ENCODE results near the gene EPGN. TPM values are rescaled to one million over a fixed set of nuclear protein-coding genes. Genes with fewer than 3 reads are reported as not detected.

The EPGN gene
- total and polyA plus RNA-seq, 5 experiments from 2014 or later: 0.70 to 1.6 TPM; not detected in 3

DNA sequence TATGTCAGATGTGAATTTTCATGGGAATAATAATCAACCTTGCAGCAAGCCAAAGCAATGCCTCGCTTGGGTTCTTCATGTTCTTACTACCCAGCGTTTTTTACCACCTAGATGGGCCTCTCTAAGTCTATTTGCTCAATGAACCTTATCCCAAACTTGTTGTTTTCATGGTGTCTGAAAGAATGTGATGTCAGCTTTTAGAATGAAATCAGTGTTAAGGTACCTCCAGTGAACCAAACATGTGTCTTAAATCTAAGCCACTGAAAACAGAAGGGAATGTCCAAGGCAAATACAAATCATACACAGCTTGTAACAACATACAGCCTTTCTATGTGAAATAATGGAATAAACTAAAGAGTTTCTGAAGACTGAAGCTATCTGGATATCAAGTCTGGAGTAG is 6.7 kb downstream of the EPGN start:
- H3K27me3 Mint-ChIP-seq: peaks cover 0 to 2% (median 0%) of the 10 kb centered on the region in 5 donors
- DNase-seq (no peak), ATAC-seq (no peak)
- POLR2A ChIA-PET: no interaction called here
- H3K4me3 Mint-ChIP-seq: no peak overlapping the region
- H3K27ac Mint-ChIP-seq: no peak overlapping the region
- no peaks in the 10 kb centered on the region for H3K36me3 Mint-ChIP-seq
- no peaks in the 10 kb centered on the region for H3K9me3 Mint-ChIP-seq
- no peaks in the 10 kb centered on the region for H3K4me1 Mint-ChIP-seq

- Mint-ChIP-seq H3K4me1 (no peaks in the 10 kb centered on the region), H3K27ac (no peak overlapping the region), H3K27me3 (peaks cover 0 to 2% (median 0%) of the 10 kb centered on the region in 5 donors), H3K9me3 (no peaks in the 10 kb centered on the region), H3K36me3 (no peaks in the 10 kb centered on the region), H3K4me3 (no peak overlapping the region)
- DNase-seq: no peak
- no peak for ATAC-seq
- POLR2A ChIA-PET: no interaction called here
Observed at GRCh38 chr4:74315376-74315775, 7.1 kb downstream of the EPGN start.

- no peaks in the 10 kb centered on the region for H3K4me1 Mint-ChIP-seq
- DNase-seq (no peak), ATAC-seq (no peak)
- H3K4me3 Mint-ChIP-seq: no peak overlapping the region
- POLR2A ChIA-PET: no interaction called here
- H3K36me3 Mint-ChIP-seq: no peaks in the 10 kb centered on the region
- no peak overlapping the region for H3K27ac Mint-ChIP-seq
- H3K27me3 Mint-ChIP-seq: peaks cover 0 to 9% (median 3%) of the 10 kb centered on the region in 5 donors
- no peaks in the 10 kb centered on the region for H3K9me3 Mint-ChIP-seq
Observed at GRCh38 chr4:74316397-74316796, 8.1 kb downstream of the EPGN start.

DNA sequence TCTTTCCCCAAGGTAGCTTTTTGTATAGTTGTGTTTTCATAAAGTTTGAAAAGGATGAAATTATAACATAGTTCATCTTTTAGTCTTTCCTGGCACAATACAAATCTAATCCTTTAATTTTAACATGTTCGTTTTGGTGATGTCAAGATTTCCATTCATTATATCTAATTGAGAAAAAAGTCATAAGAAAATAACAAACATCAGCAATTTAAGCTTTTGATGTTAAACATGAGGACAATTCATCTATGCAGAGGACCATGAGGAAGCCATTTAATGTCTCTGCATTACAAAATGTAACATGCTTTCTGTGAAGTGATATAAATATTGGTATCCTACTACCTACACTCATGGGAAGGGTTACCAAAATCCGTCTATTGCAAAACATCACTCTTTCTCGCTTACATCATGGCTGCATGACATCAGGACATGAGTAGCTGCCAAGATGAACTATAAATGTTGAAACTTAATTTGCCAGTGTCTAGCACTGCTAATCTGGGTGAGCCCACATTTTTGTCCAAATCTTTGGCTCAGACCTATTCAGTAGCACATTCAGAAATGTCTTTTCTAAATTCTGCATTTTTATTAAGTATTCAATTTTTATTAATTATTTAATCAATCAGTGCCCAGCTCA is 9.5 kb downstream of the EPGN start:
- H3K27ac Mint-ChIP-seq: no peak overlapping the region

DNA sequence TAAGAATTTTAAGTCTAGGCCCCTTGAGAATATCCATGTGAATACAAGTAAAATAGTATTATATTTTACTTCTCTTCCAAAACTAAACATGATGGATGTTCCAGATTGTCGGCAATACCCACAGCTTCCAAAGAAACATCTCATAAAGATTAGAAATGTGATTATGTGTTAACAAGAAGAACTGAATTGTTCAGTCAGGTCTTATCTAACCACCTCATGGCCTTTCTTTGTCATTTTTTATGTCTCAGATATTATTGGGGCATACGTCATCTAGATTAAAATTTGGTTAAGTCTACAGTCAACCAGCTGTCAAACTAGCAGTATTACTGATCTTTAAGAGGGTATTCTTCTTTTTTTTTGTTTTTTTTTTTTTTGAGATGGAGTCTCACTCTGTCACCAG is 10.0 kb downstream of the EPGN start:
- DNase-seq (no peak), ATAC-seq (no peak)
- POLR2A ChIA-PET: no interaction called here
- no peak overlapping the region for H3K27ac Mint-ChIP-seq
- no peaks in the 10 kb centered on the region for H3K4me1 Mint-ChIP-seq
- no peaks in the 10 kb centered on the region for H3K36me3 Mint-ChIP-seq
- no peak overlapping the region for H3K4me3 Mint-ChIP-seq
- no peaks in the 10 kb centered on the region for H3K9me3 Mint-ChIP-seq
- peaks cover 3 to 12% (median 6%) of the 10 kb centered on the region in 5 donors for H3K27me3 Mint-ChIP-seq

More for the DNA sequence above, 9.5 kb downstream of the EPGN start:
- H3K4me3 Mint-ChIP-seq: no peak overlapping the region
- no peaks in the 10 kb centered on the region for H3K9me3 Mint-ChIP-seq
- POLR2A ChIA-PET: no interaction called here
- H3K27me3 Mint-ChIP-seq: peaks cover 3 to 9% (median 6%) of the 10 kb centered on the region in 5 donors
- H3K4me1 Mint-ChIP-seq: no peaks in the 10 kb centered on the region
- DNase-seq: no peak
- no peaks in the 10 kb centered on the region for H3K36me3 Mint-ChIP-seq
- no peak for ATAC-seq

DNA sequence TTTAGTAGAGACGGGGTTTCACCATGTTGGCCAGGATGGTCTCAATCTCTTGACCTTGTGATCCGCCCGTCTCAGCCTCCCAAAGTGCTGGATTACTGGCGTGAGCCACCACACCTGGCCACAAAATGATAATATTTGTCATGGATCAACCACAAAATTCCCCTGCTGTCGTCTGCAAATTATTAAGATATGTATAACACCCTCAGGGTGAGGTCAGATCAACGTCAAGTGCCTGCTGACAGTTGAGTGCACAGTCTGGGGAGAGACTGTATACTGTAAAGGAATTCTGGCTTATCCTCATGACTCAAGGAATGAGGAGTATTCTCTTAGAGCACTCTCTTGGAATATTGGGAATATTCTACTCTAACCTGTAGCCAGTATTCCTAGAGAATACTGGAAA is 11.2 kb downstream of the EPGN start:
- Mint-ChIP-seq H3K4me3 (no peak overlapping the region), H3K27ac (no peak overlapping the region), H3K27me3 (peaks cover 6 to 24% (median 11%) of the 10 kb centered on the region in 5 donors), H3K36me3 (no peaks in the 10 kb centered on the region), H3K9me3 (no peaks in the 10 kb centered on the region), H3K4me1 (no peaks in the 10 kb centered on the region)
- ATAC-seq: no peak
- no peak for DNase-seq
- POLR2A ChIA-PET: no interaction called here

DNA sequence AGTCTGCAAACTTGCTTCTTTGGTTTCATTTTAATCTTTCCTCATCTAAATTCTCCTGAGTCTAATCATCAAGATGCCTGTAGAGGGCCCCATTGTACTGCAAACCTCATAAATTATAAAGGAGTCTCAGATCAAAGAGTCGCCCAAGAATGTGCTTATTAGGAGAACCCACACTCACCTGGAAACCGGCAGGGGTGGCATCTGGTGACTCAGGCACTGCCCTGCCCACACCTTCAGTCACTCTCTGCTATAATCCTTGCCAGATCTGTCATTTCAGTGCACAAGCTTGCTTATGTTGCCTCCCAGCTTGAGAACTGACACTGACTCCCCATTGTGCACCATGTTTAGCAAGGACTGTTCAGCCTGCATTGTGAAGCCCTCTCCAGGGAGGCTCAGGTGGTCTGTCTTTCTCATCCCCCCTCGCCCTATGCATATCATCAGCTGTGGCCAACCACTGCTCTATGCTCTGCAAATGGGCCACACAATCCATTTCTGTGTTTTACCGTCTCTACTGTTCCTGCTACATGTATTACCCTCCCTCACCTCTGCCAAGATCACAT is 12.4 kb downstream of the EPGN start:
- Mint-ChIP-seq H3K9me3 (no peaks in the 10 kb centered on the region), H3K4me3 (no peak overlapping the region), H3K27ac (no peak overlapping the region), H3K4me1 (no peaks in the 10 kb centered on the region), H3K36me3 (no peaks in the 10 kb centered on the region), H3K27me3 (peaks cover 4 to 25% (median 12%) of the 10 kb centered on the region in 5 donors)
- POLR2A ChIA-PET: no interaction called here
- DNase-seq (peak in 3 of 10 donors; percentile 1 to 16 (median 10)), ATAC-seq (peak; percentile 23 to 46)

GRCh38 chr4:74322301-74322700 is 14.0 kb downstream of the EPGN start:
- Mint-ChIP-seq H3K36me3 (no peaks in the 10 kb centered on the region), H3K9me3 (no peaks in the 10 kb centered on the region), H3K27ac (no peak overlapping the region), H3K4me1 (no peaks in the 10 kb centered on the region), H3K4me3 (no peak overlapping the region), H3K27me3 (peaks cover 4 to 31% (median 12%) of the 10 kb centered on the region in 5 donors)
- POLR2A ChIA-PET: no interaction called here
- ATAC-seq (no peak), DNase-seq (no peak)

DNA sequence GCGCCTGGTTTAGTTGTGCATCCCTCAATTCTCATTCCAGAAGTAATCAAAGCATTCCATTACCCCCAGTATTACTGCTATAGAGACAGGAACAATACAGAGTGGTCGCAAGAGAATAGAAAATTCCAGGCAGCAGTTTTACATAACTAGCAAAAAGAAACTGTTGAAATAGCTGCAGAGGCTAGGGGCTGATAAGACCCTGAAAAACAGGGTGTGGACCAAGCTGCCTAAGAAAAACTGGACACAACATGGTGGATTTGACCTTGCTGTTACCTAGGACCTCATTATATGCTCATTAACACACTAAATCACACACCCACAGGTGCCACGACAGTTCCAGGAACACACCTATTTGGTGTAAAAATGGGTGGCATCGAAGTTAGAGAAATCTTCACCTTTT is 15.4 kb downstream of the EPGN start:
- DNase-seq (no peak), ATAC-seq (no peak)
- H3K4me1 Mint-ChIP-seq: no peaks in the 10 kb centered on the region
- H3K4me3 Mint-ChIP-seq: no peak overlapping the region
- H3K9me3 Mint-ChIP-seq: no peaks in the 10 kb centered on the region
- POLR2A ChIA-PET: no interaction called here
- H3K36me3 Mint-ChIP-seq: peaks cover 0 to under 1% (median 0%) of the 10 kb centered on the region in 3 donors
- H3K27me3 Mint-ChIP-seq: peaks cover 5 to 45% (median 12%) of the 10 kb centered on the region in 5 donors
- peak overlapping the region in 1 of 10 donors; percentile 34 for H3K27ac Mint-ChIP-seq

GRCh38 chr4:74324262-74324661 is 16.0 kb downstream of the EPGN start:
- H3K4me3 Mint-ChIP-seq: no peak overlapping the region
- no peak for ATAC-seq
- peaks cover 0 to 4% (median 0%) of the 10 kb centered on the region in 9 donors for H3K9me3 Mint-ChIP-seq
- no peak overlapping the region for H3K27ac Mint-ChIP-seq
- DNase-seq: no peak
- no peaks in the 10 kb centered on the region for H3K4me1 Mint-ChIP-seq
- peaks cover 0 to 7% (median 0%) of the 10 kb centered on the region in 3 donors for H3K36me3 Mint-ChIP-seq
- peaks cover 11 to 51% (median 16%) of the 10 kb centered on the region in 5 donors for H3K27me3 Mint-ChIP-seq
- POLR2A ChIA-PET: no interaction called here

- DNase-seq (no peak), ATAC-seq (no peak)
- Mint-ChIP-seq H3K27me3 (peaks cover 8 to 53% (median 14%) of the 10 kb centered on the region in 5 donors), H3K9me3 (peaks cover 0 to 4% (median 0%) of the 10 kb centered on the region in 9 donors), H3K4me3 (no peak overlapping the region), H3K4me1 (no peaks in the 10 kb centered on the region), H3K27ac (no peak overlapping the region), H3K36me3 (peaks cover 0 to 7% (median 0%) of the 10 kb centered on the region in 3 donors)
- POLR2A ChIA-PET: no interaction called here
Observed at GRCh38 chr4:74325886-74326285, 17.6 kb downstream of the EPGN start.

- ATAC-seq: no peak
- POLR2A ChIA-PET: no interaction called here
- Mint-ChIP-seq H3K4me3 (no peak overlapping the region), H3K27me3 (peaks cover 6 to 46% (median 13%) of the 10 kb centered on the region in 5 donors), H3K9me3 (peaks cover 0 to 4% (median 0%) of the 10 kb centered on the region in 9 donors), H3K4me1 (no peaks in the 10 kb centered on the region), H3K36me3 (peaks cover 0 to 7% (median 0%) of the 10 kb centered on the region in 3 donors), H3K27ac (no peak overlapping the region)
- DNase-seq: no peak
Observed at GRCh38 chr4:74327762-74328161, 19.5 kb downstream of the EPGN start.

GRCh38 chr4:74328501-74328900 is 20.2 kb downstream of the EPGN start:
- no peak for ATAC-seq
- Mint-ChIP-seq H3K36me3 (peaks cover 0 to 7% (median 0%) of the 10 kb centered on the region in 3 donors), H3K4me1 (no peaks in the 10 kb centered on the region), H3K27me3 (peaks cover 6 to 39% (median 12%) of the 10 kb centered on the region in 5 donors), H3K9me3 (peaks cover 0 to 4% (median 0%) of the 10 kb centered on the region in 9 donors), H3K4me3 (no peak overlapping the region), H3K27ac (no peak overlapping the region)
- POLR2A ChIA-PET: no interaction called here
- no peak for DNase-seq

DNA sequence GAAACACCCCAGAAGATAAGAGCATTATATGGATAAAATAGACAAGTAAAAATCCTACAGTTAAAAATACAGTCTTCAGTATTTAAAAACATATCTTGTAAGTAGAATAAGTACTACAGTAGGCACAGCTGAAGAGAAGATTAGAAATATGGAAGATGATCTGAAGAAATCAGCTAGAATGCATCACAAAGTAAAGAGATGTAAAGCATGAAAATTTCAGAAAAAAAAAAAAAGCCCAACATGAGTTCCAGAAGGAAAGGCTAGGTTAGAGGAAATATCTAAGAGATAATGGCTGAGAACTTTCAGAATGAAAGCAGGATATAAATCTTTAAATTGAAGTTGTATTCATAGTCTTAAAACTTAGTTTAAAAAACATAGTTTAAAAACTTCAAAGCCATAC is 21.0 kb downstream of the EPGN start:
- Mint-ChIP-seq H3K9me3 (peaks cover 0 to 4% (median 0%) of the 10 kb centered on the region in 9 donors), H3K4me3 (no peak overlapping the region), H3K36me3 (peaks cover 0 to 7% (median 0%) of the 10 kb centered on the region in 3 donors), H3K27me3 (peaks cover 2 to 31% (median 9%) of the 10 kb centered on the region in 5 donors), H3K4me1 (no peaks in the 10 kb centered on the region), H3K27ac (no peak overlapping the region)
- POLR2A ChIA-PET: no interaction called here
- ATAC-seq (no peak), DNase-seq (no peak)

Measured in naive thymus-derived CD8-positive, alpha-beta T cell (primary cell).